ENCODE results near the gene CAMKMT. TPM values are rescaled to one million over a fixed set of nuclear protein-coding genes. Genes with fewer than 3 reads are reported as not detected.

CAMKMT gene
- total RNA-seq, 6 donors from 2014 or later = 7.7 to 17.8 (median 12.2) TPM

DNA sequence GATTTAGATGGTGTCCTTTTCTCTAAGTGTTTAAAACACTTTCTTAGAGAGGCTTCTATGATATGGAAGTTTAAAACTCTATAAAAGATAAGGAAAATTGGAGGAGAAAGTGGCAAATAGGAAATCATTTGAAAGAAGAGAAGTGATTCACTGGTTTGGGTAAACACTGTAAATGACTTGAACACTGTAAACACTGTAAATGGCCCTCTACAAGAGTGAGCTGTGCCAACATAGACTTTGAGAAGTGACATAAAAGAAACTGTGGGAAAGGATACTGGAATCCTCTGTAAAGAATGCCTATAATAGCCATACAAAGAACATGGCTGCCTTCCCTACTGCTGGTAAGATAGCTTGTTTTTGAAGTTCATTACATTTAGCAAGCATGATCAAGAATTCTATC is 368.8 kb downstream of the CAMKMT start:
- no peak for DNase-seq
- Histone ChIP-seq H3K9me3 (no peaks in the 10 kb centered on the region), H3K4me1 (no peaks in the 10 kb centered on the region), H3K36me3 (no peaks in the 10 kb centered on the region), H3K4me3 (no peak overlapping the region), H3K27ac (no peak overlapping the region), H3K27me3 (no peaks in the 10 kb centered on the region)
- ATAC-seq (ENCODE audit: low FRiP score in 2 of 2) = no peak
- TF ChIP-seq POLR2A (IDR thresholded peaks at IDR 0.05) (no peak), POLR2AphosphoS5 (IDR thresholded peaks at IDR 0.05) (no peak), EP300 (IDR thresholded peaks at IDR 0.05) (no peak)
- TF ChIP-seq, protein P1, sequence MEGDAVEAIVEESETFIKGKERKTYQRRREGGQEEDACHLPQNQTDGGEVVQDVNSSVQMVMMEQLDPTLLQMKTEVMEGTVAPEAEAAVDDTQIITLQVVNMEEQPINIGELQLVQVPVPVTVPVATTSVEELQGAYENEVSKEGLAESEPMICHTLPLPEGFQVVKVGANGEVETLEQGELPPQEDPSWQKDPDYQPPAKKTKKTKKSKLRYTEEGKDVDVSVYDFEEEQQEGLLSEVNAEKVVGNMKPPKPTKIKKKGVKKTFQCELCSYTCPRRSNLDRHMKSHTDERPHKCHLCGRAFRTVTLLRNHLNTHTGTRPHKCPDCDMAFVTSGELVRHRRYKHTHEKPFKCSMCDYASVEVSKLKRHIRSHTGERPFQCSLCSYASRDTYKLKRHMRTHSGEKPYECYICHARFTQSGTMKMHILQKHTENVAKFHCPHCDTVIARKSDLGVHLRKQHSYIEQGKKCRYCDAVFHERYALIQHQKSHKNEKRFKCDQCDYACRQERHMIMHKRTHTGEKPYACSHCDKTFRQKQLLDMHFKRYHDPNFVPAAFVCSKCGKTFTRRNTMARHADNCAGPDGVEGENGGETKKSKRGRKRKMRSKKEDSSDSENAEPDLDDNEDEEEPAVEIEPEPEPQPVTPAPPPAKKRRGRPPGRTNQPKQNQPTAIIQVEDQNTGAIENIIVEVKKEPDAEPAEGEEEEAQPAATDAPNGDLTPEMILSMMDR (IDR thresholded peaks at IDR 0.05) = no peak

DNA sequence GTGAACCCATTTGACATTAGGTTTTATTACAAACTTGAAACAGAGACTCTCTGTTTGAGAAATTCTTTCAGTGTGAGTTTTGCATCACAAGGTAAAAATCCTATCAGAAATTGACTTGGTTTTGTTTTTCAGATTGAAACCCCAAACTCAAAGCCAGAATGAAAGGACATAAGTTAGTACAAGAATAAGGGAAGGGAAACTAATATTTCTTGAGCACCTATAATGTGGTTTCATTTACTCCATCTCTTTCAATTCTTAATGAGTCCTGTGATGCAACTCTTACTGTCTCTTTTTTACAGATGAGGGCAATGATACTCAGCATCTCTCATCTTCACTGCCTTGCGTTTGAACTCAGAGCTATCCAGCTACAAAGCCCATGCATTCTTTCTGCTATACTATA is 369.8 kb downstream of the CAMKMT start:
- no peak overlapping the region for H3K4me3 ChIP-seq
- no peak overlapping the region for H3K27ac ChIP-seq
- H3K36me3 ChIP-seq = no peaks in the 10 kb centered on the region
- no peaks in the 10 kb centered on the region for H3K27me3 ChIP-seq
- WGBS, 2 donors = 88 to 94% methylated on average over 1 of the region's 1 CpG
- no peak for DNase-seq
- peaks cover 0 to 6% (median 4%) of the 10 kb centered on the region in 4 donors for H3K9me3 ChIP-seq
- H3K4me1 ChIP-seq = no peaks in the 10 kb centered on the region
- no peak for ATAC-seq (ENCODE audit: low FRiP score in 2 of 2)
- TF ChIP-seq POLR2AphosphoS5 (IDR thresholded peaks at IDR 0.05) = no peak
- TF ChIP-seq, protein P1 (IDR thresholded peaks at IDR 0.05) = no peak
- no peak for TF ChIP-seq POLR2A (IDR thresholded peaks at IDR 0.05)
- TF ChIP-seq EP300 (IDR thresholded peaks at IDR 0.05) = no peak

GRCh38 chr2:44736270-44736942 is 374.7 kb downstream of the CAMKMT start:
- ATAC-seq (ENCODE audit: low FRiP score in 2 of 2) (no peak), DNase-seq (no peak)
- no peaks in the 10 kb centered on the region for H3K27me3 ChIP-seq
- H3K9me3 ChIP-seq = peaks cover 0 to 13% (median 9%) of the 10 kb centered on the region in 4 donors
- H3K27ac ChIP-seq = no peak overlapping the region
- no peaks in the 10 kb centered on the region for H3K4me1 ChIP-seq
- H3K36me3 ChIP-seq = no peaks in the 10 kb centered on the region
- 92 to 98% methylated on average over 3 of the region's 3 CpGs for WGBS, 2 donors
- TF ChIP-seq EP300 (IDR thresholded peaks at IDR 0.05) (no peak), POLR2AphosphoS5 (IDR thresholded peaks at IDR 0.05) (no peak), POLR2A (IDR thresholded peaks at IDR 0.05) (no peak)
- TF ChIP-seq, protein P1 (IDR thresholded peaks at IDR 0.05) = no peak
- H3K4me3 ChIP-seq = no peak overlapping the region

- ATAC-seq (ENCODE audit: low FRiP score in 2 of 2) (no peak), DNase-seq (no peak)
- 11 to 33% methylated on average over 1 of the region's 1 CpG for WGBS, 2 donors
- H3K36me3 ChIP-seq = no peaks in the 10 kb centered on the region
- H3K27me3 ChIP-seq = no peaks in the 10 kb centered on the region
- no peak overlapping the region for H3K4me3 ChIP-seq
- H3K27ac ChIP-seq = no peak overlapping the region
- TF ChIP-seq POLR2A (IDR thresholded peaks at IDR 0.05) (no peak), POLR2AphosphoS5 (IDR thresholded peaks at IDR 0.05) (no peak), EP300 (IDR thresholded peaks at IDR 0.05) (no peak)
- TF ChIP-seq, protein P1 (IDR thresholded peaks at IDR 0.05) = no peak
- peaks cover 0 to 13% (median 9%) of the 10 kb centered on the region in 4 donors for H3K9me3 ChIP-seq
- H3K4me1 ChIP-seq = no peaks in the 10 kb centered on the region
Observed at GRCh38 chr2:44740678-44741077, 378.9 kb downstream of the CAMKMT start.

DNA sequence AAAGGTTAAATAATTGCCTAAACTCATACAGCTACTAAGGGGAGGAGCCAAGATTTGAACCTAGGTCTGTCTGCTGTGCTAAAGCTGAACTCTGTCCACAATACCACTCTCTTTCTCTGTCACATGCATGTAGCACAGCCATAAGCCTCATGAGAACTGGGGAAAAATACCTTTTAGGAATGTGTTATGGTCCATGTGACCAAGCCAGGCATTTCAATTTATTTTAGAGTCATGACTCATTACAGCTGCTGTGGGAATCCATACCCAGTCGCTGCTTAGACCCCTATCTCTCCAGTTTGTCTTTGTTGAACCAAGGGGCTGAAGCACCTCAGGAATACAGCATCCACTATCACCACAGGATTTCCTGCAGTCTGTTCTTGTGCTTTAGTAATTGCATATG is 379.8 kb downstream of the CAMKMT start:
- no peak overlapping the region for H3K4me3 ChIP-seq
- H3K4me1 ChIP-seq = no peaks in the 10 kb centered on the region
- DNase-seq = no peak
- TF ChIP-seq POLR2A (IDR thresholded peaks at IDR 0.05) = no peak
- no peaks in the 10 kb centered on the region for H3K36me3 ChIP-seq
- no peak overlapping the region for H3K27ac ChIP-seq
- 86 to 94% methylated on average over 1 of the region's 1 CpG for WGBS, 2 donors
- no peak for ATAC-seq (ENCODE audit: low FRiP score in 2 of 2)
- H3K9me3 ChIP-seq = peaks cover 0 to 7% (median 5%) of the 10 kb centered on the region in 4 donors
- no peaks in the 10 kb centered on the region for H3K27me3 ChIP-seq
